HG02798 (cell line): ENCODE data around the gene OR4Q3.
"Not testable (repeated sequence)": the region's sequence is repeated elsewhere in the genome, so short reads cannot be mapped to it uniquely, and the experiment has no call there.

Experiments
- ATAC-seq: cut with Tn5 transposase; IDR thresholded peaks from one replicate; pipeline ENCODE4 v1.9.1; 2021; ENCODE audit warnings: mild to moderate bottlenecking; ENCODE audit not compliant: unreplicated experiment, poor library complexity

Gene OR4Q3

GRCh38 chr14:19743256-19743655 lies at the start of gene OR4Q3:
Gene OR4Q3 (plus strand): TSS chr14:19743571.
- ATAC-seq, result no peak

- no peak for ATAC-seq
Observed at GRCh38 chr14:19729359-19729758, 14.0 kb upstream of the OR4Q3 start.

DNA sequence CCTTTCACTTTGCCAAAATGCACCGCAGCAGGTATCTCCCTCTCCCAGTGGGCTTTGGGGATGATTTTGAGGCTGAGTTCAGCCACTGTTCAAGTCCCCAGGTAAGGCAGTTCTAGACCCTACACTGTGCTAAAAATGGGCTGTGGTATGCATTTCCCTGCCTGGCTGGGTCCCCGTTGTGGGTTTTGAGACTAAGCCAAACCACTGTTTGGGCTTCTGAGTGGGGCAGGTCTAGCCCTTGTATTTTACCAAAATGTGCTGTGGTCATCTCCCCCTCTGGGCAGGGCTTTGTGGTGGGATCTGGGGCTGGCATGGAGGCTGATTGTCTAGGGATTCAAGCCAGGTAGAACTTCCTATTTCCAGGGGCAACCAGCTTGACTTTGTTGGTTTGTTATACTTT lies 13.6 kb upstream of the OR4Q3 start:
- ATAC-seq, result no peak

DNA sequence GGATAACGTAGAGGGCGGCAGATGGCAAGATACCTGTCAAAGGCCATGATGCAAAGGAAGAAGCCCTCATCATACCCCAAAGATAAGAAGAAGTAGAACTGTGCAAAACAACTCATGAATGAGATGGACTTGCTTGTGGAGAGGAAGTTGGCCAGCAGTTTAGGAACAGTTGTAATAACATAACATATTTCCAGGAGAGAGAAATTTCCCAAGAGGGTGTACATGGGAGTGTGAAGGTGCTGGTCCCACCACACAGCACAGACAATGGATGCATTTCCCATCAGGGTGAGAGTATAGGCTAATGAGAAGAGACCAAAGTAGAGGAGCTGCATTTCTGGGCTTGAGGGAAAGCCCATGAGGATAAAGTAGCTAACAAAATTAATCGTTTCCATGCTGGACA lies 9.5 kb upstream of the OR4Q3 start:
- not testable (repeated sequence) for ATAC-seq

GRCh38 chr14:19752316-19752715 lies 8.9 kb downstream of the OR4Q3 start:
- ATAC-seq, result not testable (repeated sequence)

- ATAC-seq, result no peak
Observed at GRCh38 chr14:19754172-19754571, 10.8 kb downstream of the OR4Q3 start.

DNA sequence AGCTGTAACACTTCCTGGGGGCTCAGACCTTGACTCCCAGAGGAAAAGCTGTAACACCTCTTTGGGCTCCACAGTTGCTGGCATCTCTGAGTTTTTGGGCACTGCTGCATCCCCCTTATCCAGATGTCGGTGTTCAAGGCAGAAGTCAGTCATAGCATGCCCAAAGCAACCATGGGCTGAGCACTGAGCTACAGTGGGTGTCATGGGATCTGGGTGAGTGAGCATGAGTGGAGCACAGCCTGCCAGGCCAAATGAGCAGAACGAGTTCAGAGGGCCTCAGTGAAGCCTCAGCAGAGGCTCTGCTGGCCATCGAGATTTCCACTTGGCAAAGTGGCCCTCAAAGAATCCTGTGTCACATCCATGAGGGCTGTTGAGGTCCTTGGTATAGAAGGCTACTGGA lies 28.1 kb downstream of the OR4Q3 start:
- not testable (repeated sequence) for ATAC-seq

DNA sequence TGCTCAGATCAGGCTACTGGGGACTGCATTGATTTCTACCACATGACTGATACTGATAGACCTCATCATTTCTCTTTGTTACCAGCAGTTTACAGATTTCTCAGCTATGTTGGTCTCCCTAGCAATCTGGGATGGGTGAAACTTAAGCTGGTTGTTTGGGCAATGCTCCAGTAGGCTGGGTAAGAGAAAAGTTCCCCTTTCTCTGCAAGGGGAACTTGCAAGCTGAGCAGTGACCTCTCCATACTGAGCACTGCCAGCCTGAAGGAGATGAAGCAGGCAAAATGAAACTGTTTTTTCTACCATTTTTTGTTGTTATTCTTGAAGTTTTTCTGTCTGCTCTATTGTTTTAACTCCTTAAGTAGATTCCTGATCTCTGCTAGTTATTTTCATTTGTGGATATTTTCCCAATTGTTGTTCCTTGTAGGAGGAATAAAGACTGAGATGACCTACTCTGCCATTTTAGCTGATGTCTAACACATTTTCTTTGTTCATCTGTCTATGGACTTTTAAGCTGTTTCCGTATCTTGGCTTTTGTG lies 28.6 kb downstream of the OR4Q3 start:
- ATAC-seq, result no peak

DNA sequence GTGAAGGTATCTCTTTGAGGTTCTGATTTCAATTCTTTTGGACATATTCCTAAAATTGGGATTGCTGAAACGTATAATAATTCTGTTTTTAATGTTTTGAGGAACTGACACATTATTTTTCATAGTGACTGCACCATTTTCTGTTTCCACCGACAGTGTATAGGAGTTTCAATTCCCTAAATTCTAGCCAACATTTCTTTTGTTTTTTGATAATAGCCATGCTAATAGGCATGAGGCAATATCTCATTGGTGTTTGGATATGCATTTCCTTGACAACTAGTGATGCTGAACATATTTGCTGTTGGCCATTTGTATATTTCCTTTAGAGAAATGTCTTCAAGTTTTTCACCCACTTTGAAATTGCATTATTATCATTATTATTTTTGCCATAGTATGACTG lies 29.1 kb downstream of the OR4Q3 start:
- not testable (repeated sequence) for ATAC-seq

- not testable (repeated sequence) for ATAC-seq
Observed at GRCh38 chr14:19773204-19773603, 29.8 kb downstream of the OR4Q3 start, which contains the start of gene OR4M1. Gene OR4M1 (plus strand): TSS chr14:19773504. CDS start chr14:19780323, 6,819 bp downstream.

DNA sequence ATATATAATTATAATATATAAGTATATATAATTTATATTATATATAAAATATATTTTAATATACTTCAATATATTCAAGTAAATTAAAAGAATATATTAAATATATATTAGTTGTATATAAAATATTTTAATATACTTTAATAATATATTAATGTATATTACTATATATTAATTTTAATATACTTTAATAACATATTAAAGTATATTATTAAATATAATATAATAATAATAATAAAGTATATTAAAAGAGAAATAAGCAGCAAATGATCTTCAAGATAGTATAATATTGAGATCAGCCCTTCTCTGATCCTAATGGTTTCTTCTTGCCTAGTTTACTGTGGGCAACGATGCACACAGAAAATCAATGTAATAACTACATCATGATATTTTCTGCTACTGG lies 32.2 kb downstream of the OR4Q3 start:
- no peak for ATAC-seq

DNA sequence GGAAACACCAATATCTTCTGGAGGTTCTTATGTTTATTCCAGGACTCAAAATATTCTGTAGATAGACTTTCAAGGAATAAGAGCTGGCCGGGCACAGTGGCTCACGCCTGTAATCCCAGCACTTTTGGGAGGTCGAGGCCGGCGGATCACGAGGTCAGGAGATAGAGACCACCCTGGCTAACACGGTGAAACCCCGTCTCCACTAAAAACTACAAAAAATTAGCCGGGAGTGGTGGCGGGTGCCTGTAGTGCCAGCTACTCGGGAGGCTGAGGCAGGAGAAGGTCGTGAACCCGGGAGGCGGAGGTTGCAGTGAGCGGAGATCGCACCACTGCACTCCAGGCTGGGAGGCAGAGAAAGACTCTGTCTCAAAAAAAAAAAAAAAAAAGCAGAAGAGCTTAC lies 42.5 kb downstream of the OR4Q3 start:
- ATAC-seq, result not testable (repeated sequence)

DNA sequence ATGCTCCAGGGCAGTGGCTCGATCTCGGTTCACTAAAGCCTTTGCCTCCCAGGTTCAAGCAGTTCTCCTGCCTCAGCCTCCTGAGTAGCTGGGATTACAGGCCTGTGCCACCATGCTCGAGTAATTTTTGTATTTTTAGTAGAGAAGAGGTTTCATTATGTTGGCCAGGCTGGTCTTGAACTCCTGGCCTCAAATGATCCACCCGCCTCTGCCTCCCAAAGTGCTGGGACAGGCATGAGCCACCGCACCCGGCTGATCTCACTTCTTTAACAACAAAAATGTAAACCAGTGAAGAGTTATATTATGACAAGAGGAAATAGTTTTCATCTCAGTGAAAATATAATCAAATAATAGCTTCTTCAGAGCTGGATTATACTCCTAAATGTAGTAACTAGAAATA lies 43.9 kb downstream of the OR4Q3 start:
- not testable (repeated sequence) for ATAC-seq

GRCh38 chr14:19788150-19788549 lies 44.8 kb downstream of the OR4Q3 start:
- ATAC-seq, result not testable (repeated sequence)

DNA sequence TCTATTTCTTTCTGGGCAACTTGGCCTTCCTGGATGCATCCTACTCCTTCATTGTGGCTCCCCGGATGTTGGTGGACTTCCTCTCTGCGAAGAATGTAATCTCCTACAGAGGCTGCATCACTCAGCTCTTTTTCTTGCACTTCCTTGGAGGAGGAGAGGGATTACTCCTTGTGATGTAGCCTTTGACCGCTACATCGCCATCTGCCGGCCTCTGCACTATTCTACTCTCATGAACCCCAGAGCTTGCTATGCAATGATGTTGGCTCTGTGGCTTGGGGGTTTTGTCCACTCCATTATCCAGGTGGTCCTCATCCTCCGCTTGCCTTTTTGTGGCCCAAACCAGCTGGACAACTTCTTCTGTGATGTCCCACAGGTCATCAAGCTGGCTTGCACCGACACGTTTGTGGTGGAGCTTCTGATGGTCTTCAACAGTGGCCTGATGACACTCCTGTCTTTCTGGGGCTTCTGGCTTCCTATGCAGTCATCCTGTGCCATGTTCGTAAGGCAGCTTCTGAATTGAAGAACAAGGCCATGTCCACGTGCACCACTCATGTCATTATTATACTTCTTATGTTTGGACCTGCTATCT lies 53.2 kb downstream of the OR4Q3 start:
- ATAC-seq, result not testable (repeated sequence)
